GM12891 (cell line): ENCODE data around the gene NANOS2.

Experiments used
- PAX5 ChIP-seq: IDR thresholded peaks from 2 replicates; pipeline ENCODE4 v1.6.1; 2011; ENCODE audit warnings: low read length, moderate library complexity, mild to moderate bottlenecking; ENCODE audit not compliant: insufficient read depth, severe bottlenecking
- POLR2A ChIP-seq: IDR thresholded peaks from 2 replicates; pipeline ENCODE4 v1.6.1; 2011; ENCODE audit warnings: low read depth, low read length, control low read depth
- POLR2AphosphoS5 ChIP-seq: IDR thresholded peaks from 2 replicates; pipeline ENCODE4 v1.6.1; 2011; ENCODE audit warnings: low read depth, low read length, control low read depth
- POU2F2 ChIP-seq: IDR thresholded peaks from 2 replicates; pipeline ENCODE4 v1.6.1; 2011; ENCODE audit warnings: low read depth, mild to moderate bottlenecking, control low read depth, low read length, moderate library complexity

DNA sequence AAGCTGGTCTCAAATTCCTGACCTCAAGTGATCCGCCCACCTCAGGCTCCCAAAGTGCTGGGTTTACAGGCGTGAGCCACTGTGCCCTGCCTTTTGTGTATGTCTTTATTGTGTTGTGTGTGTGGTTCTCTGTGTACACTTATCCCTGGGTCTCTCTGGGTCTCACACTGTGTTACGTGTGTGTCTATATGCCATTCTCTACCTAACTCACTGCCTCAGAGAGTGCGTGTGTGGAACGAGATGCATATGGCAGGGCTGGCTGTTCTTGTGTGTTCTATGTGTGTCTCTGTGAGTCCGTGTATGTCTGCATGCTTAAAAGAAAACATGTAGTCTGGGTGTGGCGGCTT is 40.0 kb downstream of the NANOS2 start:
- TF ChIP-seq POU2F2 (no peak), POLR2AphosphoS5 (no peak), PAX5 (no peak), POLR2A (no peak)
